Dedifferentiated amniotic fluid mesenchymal stem cell (primary cell): ENCODE results near the gene NBPF12.
"Not testable (repeated sequence)": the region's sequence is repeated elsewhere in the genome, so short reads cannot be mapped to it uniquely, and the experiment has no call there.

Source experiments
- DNase-seq: peaks from one replicate; pipeline ENCODE4 v3.0.0-alpha.2; 2016; ENCODE audit errors: extremely low spot score

NBPF12 gene, protein sequence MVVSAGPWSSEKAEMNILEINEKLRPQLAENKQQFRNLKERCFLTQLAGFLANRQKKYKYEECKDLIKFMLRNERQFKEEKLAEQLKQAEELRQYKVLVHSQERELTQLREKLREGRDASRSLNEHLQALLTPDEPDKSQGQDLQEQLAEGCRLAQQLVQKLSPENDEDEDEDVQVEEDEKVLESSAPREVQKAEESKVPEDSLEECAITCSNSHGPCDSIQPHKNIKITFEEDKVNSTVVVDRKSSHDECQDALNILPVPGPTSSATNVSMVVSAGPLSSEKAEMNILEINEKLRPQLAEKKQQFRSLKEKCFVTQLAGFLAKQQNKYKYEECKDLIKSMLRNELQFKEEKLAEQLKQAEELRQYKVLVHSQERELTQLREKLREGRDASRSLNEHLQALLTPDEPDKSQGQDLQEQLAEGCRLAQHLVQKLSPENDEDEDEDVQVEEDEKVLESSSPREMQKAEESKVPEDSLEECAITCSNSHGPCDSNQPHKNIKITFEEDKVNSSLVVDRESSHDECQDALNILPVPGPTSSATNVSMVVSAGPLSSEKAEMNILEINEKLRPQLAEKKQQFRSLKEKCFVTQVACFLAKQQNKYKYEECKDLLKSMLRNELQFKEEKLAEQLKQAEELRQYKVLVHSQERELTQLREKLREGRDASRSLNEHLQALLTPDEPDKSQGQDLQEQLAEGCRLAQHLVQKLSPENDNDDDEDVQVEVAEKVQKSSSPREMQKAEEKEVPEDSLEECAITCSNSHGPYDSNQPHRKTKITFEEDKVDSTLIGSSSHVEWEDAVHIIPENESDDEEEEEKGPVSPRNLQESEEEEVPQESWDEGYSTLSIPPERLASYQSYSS (N-terminal part only)

DNA sequence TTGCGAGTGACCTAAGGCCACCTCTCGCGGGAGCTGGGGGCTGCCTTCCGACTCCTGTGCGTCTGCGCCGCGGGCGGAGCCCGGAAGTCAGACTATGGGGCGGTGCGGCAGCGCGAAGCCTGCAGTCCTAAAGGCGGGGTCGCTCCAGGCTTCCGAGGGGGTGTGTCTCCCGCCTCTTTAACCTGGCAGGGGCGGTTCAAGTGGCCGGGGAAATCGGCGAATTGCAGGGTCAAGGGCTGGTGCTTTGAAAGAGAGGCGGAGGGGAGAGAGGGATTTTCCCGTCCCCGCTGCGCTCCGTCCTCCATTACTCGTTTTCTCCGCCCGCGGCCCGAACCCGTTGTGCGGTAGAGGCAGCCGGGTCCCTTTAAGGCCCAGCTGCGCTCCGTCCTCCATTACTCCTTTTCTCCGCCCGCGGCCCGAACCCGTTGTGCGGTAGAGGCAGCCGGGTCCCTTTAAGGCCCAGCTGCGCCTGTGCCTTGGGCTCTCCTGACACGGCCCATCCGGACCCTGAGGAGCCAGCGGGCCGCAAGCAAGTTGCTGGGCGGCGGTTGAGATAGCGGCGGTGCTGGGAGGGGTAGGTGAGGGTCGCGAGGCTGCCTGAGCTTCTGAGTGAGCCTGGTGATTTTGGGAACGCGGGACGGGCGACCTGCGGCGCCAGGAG is at the start of gene NBPF12:
TSS of gene NBPF12 (plus strand) at position 83 of the 661 bp plus-strand sequence. CDS start 21,820 bp downstream, outside the sequence.
- peak; percentile 58 for DNase-seq

DNA sequence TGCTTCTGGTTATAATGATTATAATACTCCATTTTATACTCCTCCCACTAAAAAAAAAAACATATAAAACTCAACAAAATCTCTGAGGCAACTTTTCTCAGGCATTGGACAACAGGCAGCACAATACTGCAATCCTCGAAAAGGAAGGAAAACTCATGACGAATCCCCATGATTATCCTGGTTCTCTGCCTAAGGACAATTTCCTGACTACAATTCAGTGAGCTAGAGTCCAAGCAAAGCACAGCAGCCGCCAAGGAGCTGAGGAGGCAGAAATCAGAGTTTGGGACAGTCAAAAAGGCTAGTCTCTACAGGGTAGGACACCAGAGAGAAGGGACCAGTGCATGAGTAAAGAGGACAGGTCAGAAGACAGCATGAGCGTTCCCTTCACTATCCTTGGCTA is 46.8 kb upstream of the NBPF12 start:
- DNase-seq = not testable (repeated sequence)

DNA sequence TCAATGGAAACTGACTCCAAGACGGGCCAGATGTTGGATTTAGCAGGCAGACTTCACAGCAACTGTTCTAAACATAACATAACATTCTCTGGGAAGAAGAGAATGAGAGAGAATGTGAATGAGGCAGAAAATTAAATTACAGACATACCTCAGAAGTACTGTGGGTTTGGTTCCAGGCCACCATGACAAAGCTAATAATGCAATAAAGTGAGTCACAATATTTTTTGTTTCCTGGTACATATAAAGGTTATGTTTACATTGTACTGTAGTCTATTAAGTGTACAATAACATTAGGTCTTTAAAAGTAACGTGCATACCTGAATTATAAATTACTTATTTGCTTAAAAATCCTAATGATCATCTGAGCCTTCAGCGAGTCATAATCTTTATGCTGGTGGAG is 45.8 kb upstream of the NBPF12 start:
- not testable (repeated sequence) for DNase-seq

DNA sequence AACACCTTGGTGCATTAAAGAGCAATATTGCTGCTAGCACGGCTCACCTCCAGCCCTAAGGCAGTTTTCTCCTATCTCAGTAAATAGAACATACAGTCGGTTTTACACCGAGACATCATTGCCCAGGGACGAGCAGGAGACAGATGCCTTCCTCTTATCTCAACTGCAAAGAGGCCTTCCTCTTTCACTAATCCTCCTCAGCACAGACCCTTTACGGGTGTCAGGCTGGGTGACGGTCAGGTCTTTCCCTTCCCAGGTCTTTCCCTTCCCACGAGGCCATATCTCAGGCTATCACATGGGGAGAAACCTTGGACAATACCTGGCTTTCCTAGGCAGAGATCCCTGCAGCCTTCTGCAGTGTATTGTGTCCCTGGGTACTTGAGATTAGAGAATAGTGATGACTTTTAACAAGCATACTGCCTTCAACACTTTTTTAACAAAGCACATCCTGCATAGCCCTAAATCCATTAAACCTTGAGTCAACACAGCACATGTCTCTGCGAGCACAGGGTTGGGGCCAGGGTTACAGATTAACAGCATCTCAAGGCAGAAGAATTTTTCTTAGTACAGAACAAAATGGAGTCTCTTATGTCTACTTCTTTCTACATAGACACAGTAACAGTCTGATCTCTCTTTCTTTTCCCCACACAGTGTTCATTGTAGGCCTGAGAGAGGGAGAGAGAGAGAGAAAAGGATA is 30.4 kb upstream of the NBPF12 start:
- DNase-seq = not testable (repeated sequence)

DNA sequence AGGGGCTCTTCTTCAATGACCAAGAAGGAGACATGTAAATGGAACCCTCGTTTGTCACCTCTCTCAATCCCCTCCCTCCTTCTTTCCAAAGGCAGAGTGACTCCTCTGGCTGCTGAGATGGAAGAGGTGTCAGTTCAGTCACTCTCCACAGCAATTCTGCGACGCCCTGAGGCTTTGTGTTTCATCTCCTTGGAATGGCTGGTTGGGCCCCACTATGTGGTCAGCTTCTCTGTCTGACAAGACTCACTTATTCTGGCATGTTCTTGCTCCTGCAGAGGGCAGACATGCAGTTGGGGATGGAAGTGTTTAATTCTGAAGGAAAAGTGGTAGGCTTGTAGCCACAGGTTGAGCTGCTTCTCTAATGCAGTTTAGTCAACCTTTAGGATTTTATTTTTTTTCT is 25.1 kb upstream of the NBPF12 start:
- DNase-seq = peak; percentile 15

DNA sequence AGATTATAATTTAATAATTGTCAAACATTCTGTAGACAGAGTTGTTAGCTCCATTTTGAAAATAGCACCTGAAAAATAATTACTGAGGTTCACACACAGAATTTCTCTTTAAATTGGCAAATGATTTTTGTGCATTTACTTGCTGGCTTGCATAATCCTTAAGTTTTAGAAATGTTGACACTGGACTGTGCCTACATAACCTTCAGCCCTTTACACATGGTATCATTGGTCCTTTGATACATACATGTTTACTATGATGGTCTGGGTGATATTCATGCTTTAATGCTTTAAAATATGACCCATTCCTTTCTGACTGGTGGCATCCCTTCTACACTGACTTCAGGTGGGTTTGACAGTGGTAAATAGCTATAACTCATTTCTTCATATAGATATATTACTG is 17.3 kb upstream of the NBPF12 start:
- DNase-seq = not testable (repeated sequence)

DNA sequence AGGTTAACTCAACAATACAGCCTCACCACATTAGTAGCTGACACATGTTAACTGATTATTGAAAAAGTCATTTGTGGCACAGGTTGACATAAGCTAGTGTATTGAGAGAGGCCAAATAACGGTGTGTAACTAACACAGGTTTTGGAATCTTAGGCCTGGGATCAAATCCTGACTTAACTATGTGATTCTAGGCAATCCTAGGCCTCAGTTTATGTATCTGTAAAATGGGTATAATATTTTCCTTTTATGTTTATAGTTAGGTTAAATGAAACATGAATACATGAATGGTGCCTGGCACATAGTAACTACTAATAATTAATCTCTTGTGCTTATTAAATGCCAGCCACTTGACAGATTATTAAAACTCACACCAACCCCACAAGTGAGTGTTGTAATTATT is 15.5 kb upstream of the NBPF12 start:
- DNase-seq = not testable (repeated sequence)

DNA sequence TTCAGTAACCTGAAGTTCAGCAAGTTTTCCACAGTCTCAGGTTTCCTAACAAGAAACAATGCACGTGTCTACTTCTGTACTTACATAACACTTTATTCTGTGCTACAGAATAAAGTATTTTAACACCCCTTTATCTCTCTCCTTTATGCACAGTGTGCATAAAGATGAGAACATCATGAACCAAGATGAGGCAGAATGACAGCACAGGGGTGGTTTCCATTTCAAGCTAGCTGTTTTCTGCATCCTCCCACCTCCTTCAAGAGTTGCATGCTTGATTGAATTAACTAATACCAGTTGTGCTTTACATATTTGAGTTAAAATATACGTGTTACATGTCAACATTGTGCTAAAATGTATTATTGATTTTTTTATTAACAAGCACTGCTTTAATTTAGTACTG is 14.0 kb upstream of the NBPF12 start:
- not testable (repeated sequence) for DNase-seq

DNA sequence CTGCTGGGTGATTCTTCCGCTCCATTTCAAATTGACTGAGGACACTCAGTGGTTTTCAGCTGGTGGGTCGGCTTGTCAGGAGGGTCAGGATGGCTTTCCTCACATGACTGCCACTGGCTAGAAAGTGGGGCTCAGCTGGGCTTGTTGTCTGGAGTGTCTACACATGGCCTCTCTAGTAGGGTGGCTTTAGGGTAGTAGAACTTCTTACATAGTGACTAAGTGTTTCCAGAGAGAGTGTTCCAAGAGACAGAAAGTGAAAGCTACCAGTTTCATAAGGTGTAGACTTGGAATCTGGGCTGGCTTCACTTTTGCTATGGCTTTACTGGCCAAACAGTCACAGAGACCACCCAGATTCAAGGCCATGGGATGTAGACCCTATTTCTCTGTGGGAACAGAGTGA is 11.7 kb upstream of the NBPF12 start:
- DNase-seq = not testable (repeated sequence)

DNA sequence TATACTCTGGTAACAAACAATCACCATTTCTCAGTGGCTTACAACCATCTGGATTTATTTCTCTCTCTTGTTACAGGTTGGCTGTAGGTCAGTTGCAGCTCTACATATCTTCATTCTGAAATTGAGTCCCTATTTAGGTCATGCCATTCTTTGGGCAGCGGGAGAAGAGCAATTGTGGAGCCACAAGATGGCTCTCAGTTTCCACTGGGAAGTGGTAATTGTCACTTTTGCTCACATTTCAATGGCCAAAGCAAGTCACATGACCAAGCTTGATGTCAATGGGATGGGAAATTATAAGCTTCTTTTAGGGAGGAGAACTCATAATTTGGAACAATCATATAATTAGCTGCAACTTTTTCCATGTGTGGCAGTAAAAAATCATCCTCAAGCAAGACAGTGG is 7.9 kb upstream of the NBPF12 start:
- DNase-seq = not testable (repeated sequence)

DNA sequence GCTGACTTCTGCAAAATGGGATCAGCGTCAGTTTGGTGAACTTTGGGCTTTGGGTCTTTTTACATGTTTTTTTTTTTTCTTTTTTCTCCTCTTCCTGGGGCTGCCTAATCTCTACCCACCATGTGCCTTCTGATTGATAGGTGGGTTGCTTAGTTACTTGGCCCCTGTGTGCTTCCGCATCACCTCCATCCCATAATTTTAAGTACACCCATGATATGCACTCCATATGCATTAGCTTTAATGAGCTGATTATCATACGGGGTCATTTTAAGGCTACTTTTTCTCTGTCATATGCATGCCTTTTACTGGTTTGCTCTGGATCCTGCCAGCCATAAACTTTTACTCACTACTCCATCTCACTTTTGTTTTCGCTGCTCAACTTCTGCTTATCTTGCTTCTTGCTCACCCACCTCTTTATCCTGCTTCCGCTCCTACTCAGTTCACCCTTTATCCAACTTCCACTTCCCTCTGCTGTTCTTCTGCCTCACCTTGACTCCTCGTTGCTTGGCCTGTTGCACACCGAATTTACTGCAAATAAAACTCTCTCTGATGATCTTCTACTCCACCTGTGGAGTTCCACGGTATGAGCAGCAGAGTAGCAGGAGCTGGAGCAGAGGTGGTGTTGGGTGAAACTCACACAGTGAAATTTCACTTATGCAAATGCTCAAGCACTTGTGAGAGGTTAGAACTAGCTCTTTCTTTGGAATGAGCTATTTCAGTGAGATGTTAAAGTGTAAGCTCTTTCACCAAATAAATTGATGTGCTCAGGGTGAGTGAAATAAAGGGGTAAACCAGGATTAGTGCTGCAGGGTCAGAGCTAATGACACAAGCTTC is 3.5 kb upstream of the NBPF12 start:
- not testable (repeated sequence) for DNase-seq

DNA sequence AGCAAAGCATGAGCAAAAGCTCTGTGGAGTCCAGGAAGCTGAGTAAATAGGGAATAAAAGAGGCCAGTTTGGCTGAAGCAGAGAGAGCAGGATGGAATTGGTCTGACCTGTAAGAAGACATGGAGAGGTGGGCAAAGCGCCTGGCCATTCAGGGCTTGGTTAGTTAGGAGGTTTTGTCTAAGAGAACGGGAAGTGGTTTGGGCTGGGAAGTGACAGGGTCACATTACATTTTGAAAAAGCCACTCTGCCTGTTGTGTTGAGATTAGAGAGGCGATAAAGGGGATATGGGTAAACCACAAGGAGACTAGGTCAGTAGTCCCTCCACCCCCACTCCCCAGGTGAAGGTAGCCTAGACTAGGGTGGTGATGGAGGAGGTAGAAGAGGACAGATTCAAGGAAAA is 662 bp upstream of the NBPF12 start:
- DNase-seq = not testable (repeated sequence)

DNA sequence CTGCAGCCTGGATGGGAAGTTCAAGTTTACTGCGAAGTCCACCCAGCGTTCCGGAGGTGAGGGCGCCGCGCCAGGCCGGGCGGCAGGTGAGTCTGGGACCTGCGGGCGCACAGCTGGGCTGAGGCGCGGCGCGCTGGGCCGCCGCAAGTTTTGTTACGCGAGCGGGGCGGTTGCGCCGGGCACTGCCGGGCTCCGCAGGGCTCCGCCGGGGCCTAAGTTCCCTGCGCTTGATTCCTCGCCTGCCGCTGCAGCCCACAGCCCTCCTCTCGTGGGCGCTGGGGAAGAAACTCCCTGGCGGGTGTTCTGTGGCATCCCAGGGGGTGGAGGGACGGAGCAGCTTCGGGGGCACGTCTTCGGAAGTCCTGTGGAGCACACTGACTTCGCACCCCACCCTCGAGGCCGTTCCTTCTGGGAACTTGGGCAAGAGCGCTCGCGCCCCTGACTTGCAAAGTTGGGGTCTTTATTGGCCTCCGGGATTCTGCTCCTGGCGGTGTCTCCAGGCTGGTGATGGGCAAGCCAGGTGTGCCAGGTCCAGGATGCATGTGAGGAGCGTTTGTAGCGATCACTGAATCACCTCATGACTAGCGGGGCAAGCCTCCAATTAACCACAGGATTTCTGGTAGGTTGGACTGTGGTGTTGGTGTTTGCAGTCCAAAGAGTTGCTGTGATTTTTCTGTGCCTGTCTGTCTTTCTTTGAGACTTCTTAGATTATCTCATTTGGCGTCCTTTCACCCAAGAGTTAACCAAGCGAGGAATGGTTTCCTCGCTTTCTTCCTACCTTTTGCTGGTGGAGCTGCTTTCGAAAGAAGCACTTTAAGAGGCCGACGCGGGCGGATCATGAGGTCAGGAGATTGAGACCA is 1.0 kb downstream of the NBPF12 start:
- DNase-seq = not testable (repeated sequence)

DNA sequence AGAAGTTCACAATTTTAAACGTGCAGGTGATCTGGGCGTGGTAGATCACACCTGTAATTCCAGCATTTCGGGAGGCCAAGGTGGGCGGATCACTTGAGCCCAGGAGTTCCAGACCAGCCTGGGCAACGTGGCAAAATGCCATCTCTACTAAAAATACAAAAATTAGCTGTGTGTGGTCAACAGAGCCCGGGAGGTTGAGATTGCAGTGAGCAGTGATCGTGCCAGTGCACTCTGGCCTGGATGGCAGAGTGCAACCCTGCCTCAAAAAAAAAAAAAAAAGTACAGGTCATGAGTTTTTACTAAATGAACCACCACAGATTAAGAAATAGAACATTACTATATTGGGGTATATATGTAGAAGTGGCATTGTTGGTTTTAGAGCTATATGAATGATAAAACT is 2.2 kb downstream of the NBPF12 start:
- not testable (repeated sequence) for DNase-seq

DNA sequence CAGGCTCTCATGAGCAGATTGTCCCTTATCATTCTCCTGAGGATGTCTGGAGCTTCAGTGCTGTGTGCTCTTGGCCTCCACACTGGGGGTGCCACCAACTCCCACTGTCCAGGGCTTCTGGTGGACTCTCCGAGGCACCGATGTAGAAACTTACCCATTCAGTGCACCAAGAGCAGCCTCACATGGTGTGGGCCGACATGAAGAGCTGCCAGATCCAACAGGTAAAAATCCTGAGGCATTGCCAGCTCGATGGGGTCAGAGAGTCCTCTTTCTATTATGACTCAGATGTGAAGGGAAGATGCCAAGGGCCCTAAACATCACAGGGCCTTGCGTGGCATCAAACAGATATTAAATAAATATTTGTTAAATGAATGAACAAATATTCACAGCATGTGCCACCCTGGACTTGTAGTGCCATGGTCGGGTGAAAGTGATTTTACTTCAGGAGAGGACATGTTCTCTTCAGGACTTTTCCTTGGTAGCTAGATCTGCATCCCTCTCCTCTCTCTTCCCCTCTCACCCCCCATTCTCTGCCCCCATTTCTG is 5.3 kb downstream of the NBPF12 start:
- DNase-seq = not testable (repeated sequence)

DNA sequence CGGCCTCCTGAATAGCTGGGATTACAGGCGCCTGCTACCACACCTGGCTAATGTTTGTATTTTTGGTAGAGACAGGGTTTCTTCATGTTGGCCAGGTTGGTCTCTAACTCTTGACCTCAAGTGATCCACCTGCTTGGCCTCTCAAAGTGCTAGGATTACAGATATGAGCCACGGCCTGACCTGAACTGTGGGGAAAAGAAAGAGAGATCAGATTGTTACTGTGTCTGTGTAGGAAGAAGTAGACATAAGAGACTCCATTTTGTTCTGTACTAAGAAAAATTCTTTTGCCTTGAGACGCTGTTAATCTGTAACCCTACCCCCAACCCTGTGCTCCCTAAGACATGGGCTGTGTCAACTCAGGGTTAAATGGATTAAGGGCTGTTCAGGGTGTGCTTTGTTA is 10.0 kb downstream of the NBPF12 start:
- DNase-seq = not testable (repeated sequence)

DNA sequence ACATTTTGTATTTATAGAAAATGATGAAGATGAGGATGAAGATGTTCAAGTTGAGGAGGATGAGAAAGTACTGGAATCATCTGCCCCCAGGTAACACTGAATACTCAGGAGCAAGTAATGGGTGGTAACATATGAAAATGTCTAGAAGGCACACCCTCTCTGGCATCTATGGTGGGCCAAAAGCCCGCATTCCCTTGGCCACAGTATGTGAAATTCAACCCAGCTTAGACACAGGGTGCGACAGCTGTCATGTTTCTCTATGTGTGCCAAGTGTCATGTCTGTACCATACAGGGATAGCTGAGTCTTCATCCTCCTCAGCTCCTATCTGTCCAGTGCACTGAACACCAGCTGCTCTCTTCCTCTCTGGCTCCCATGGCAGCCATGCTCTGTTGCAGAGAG is 26.2 kb downstream of the NBPF12 start:
- DNase-seq = not testable (repeated sequence)

DNA sequence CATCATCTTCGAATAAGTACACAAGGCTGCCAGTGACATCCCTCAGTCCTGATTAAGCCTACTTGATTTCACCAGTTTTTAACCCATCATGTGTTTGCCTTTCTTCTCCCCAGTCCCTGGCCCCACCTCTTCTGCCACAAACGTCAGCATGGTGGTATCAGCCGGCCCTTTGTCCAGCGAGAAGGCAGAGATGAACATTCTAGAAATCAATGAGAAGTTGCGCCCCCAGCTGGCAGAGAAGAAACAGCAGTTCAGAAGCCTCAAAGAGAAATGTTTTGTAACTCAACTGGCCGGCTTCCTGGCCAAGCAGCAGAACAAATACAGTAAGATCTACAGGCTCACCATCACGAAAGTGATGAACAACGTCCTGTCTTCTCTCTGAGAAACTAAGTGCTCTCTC is 28.2 kb downstream of the NBPF12 start:
- DNase-seq = not testable (repeated sequence)

DNA sequence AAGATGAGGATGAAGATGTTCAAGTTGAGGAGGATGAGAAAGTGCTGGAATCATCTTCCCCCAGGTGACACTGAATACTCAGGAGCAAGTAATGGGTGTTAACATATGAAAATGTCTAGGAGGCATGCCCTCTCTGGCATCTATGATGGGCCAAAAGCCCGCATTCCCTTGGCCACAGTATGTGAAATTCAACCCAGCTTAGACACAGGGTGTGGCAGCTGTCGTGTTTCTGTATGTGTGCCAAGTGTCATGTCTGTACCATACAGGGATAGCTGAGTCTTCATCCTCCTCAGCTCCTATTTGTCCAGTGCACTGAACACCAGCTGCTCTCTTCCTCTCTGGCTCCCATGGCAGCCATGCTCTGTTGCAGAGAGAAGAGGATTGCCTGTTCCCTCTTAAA is 32.5 kb downstream of the NBPF12 start:
- not testable (repeated sequence) for DNase-seq
